Measurements from ENCODE around the gene EFNA4.

The EFNA4 gene

GRCh38 chr1:155080312-155081228 is 17.0 kb downstream of the EFNA4 start:
- H3K9ac ChIP-seq (ENCODE audit: low read depth in 1 of 2, low read length in 2 of 2) = no peak overlapping the region

GRCh38 chr1:155081472-155082300 is 18.1 kb downstream of the EFNA4 start:
- H3K27ac ChIP-seq (ENCODE audit: low read depth, low read length) = no peak overlapping the region
- H3K27me3 ChIP-seq (ENCODE audit: control insufficient read depth in 1 of 2, insufficient read depth in 2 of 2, low read length in 2 of 2) = peaks cover 41 to 50% of the 10 kb centered on the region in 2 donors
- H3K36me3 ChIP-seq (ENCODE audit: control insufficient read depth in 1 of 2, insufficient read depth in 2 of 2, low read length in 2 of 2) = no peaks in the 10 kb centered on the region
- no peaks in the 10 kb centered on the region for H3K9me3 ChIP-seq (ENCODE audit: control insufficient read depth in 1 of 2, low read length in 2 of 2)
- H3K4me3 ChIP-seq (ENCODE audit: low read depth in 1 of 2, low read length in 2 of 2) = peak overlapping the region; percentile 37 to 58
- H3K9ac ChIP-seq (ENCODE audit: low read depth in 1 of 2, low read length in 2 of 2) = peak overlapping the region in 1 of 2 donors; percentile 44
- H3K4me1 ChIP-seq (ENCODE audit: control insufficient read depth in 1 of 2, insufficient read depth in 2 of 2, low read length in 2 of 2) = peaks cover 56 to 68% of the 10 kb centered on the region in 2 donors

More at GRCh38 chr1:155080312-155081228, 17.0 kb downstream of the EFNA4 start:
- Histone ChIP-seq H3K9me3 (ENCODE audit: control insufficient read depth in 1 of 2, low read length in 2 of 2) (no peaks in the 10 kb centered on the region), H3K4me3 (ENCODE audit: low read depth in 1 of 2, low read length in 2 of 2) (peak overlapping the region; percentile 50 to 54), H3K36me3 (ENCODE audit: control insufficient read depth in 1 of 2, insufficient read depth in 2 of 2, low read length in 2 of 2) (no peaks in the 10 kb centered on the region), H3K27me3 (ENCODE audit: control insufficient read depth in 1 of 2, insufficient read depth in 2 of 2, low read length in 2 of 2) (peaks cover 41 to 50% of the 10 kb centered on the region in 2 donors), H3K27ac (ENCODE audit: low read depth, low read length) (no peak overlapping the region), H3K4me1 (ENCODE audit: control insufficient read depth in 1 of 2, insufficient read depth in 2 of 2, low read length in 2 of 2) (peaks cover 53 to 58% of the 10 kb centered on the region in 2 donors)

GRCh38 chr1:155082301-155083051 is 18.9 kb downstream of the EFNA4 start:
- Histone ChIP-seq H3K27ac (ENCODE audit: low read depth, low read length) (no peak overlapping the region), H3K9ac (ENCODE audit: low read depth in 1 of 2, low read length in 2 of 2) (peak overlapping the region; percentile 42 to 47), H3K27me3 (ENCODE audit: control insufficient read depth in 1 of 2, insufficient read depth in 2 of 2, low read length in 2 of 2) (peaks cover 41 to 50% of the 10 kb centered on the region in 2 donors), H3K4me3 (ENCODE audit: low read depth in 1 of 2, low read length in 2 of 2) (peak overlapping the region; percentile 37 to 43), H3K36me3 (ENCODE audit: control insufficient read depth in 1 of 2, insufficient read depth in 2 of 2, low read length in 2 of 2) (no peaks in the 10 kb centered on the region), H3K4me1 (ENCODE audit: control insufficient read depth in 1 of 2, insufficient read depth in 2 of 2, low read length in 2 of 2) (peaks cover 56 to 68% of the 10 kb centered on the region in 2 donors), H3K9me3 (ENCODE audit: control insufficient read depth in 1 of 2, low read length in 2 of 2) (no peaks in the 10 kb centered on the region)

- peaks cover 41 to 50% of the 10 kb centered on the region in 2 donors for H3K27me3 ChIP-seq (ENCODE audit: control insufficient read depth in 1 of 2, insufficient read depth in 2 of 2, low read length in 2 of 2)
- H3K9me3 ChIP-seq (ENCODE audit: control insufficient read depth in 1 of 2, low read length in 2 of 2) = no peaks in the 10 kb centered on the region
- no peak overlapping the region for H3K27ac ChIP-seq (ENCODE audit: low read depth, low read length)
- H3K4me3 ChIP-seq (ENCODE audit: low read depth in 1 of 2, low read length in 2 of 2) = peak overlapping the region; percentile 37 to 43
- peak overlapping the region; percentile 36 to 47 for H3K9ac ChIP-seq (ENCODE audit: low read depth in 1 of 2, low read length in 2 of 2)
- peaks cover 56 to 68% of the 10 kb centered on the region in 2 donors for H3K4me1 ChIP-seq (ENCODE audit: control insufficient read depth in 1 of 2, insufficient read depth in 2 of 2, low read length in 2 of 2)
- H3K36me3 ChIP-seq (ENCODE audit: control insufficient read depth in 1 of 2, insufficient read depth in 2 of 2, low read length in 2 of 2) = no peaks in the 10 kb centered on the region
Observed at GRCh38 chr1:155083052-155083541, 19.6 kb downstream of the EFNA4 start.

GRCh38 chr1:155083865-155084721 is 20.6 kb downstream of the EFNA4 start:
- Histone ChIP-seq H3K4me3 (ENCODE audit: low read depth in 1 of 2, low read length in 2 of 2) (peak overlapping the region; percentile 77 to 79), H3K27ac (ENCODE audit: low read depth, low read length) (no peak overlapping the region), H3K4me1 (ENCODE audit: control insufficient read depth in 1 of 2, insufficient read depth in 2 of 2, low read length in 2 of 2) (peaks cover 49 to 62% of the 10 kb centered on the region in 2 donors)

GRCh38 chr1:155084722-155085503 is 21.4 kb downstream of the EFNA4 start:
- peaks cover 42 to 55% of the 10 kb centered on the region in 2 donors for H3K4me1 ChIP-seq (ENCODE audit: control insufficient read depth in 1 of 2, insufficient read depth in 2 of 2, low read length in 2 of 2)

More at GRCh38 chr1:155083865-155084721, 20.6 kb downstream of the EFNA4 start:
- peaks cover 40 to 48% of the 10 kb centered on the region in 2 donors for H3K27me3 ChIP-seq (ENCODE audit: control insufficient read depth in 1 of 2, insufficient read depth in 2 of 2, low read length in 2 of 2)
- peak overlapping the region; percentile 28 to 54 for H3K9ac ChIP-seq (ENCODE audit: low read depth in 1 of 2, low read length in 2 of 2)
- no peaks in the 10 kb centered on the region for H3K36me3 ChIP-seq (ENCODE audit: control insufficient read depth in 1 of 2, insufficient read depth in 2 of 2, low read length in 2 of 2)
- no peaks in the 10 kb centered on the region for H3K9me3 ChIP-seq (ENCODE audit: control insufficient read depth in 1 of 2, low read length in 2 of 2)

GRCh38 chr1:155085504-155086127 is 22.1 kb downstream of the EFNA4 start:
- Histone ChIP-seq H3K9me3 (ENCODE audit: control insufficient read depth in 1 of 2, low read length in 2 of 2) (no peaks in the 10 kb centered on the region), H3K4me3 (ENCODE audit: low read depth in 1 of 2, low read length in 2 of 2) (peak overlapping the region; percentile 77 to 79), H3K27me3 (ENCODE audit: control insufficient read depth in 1 of 2, insufficient read depth in 2 of 2, low read length in 2 of 2) (peaks cover 25 to 33% of the 10 kb centered on the region in 2 donors), H3K9ac (ENCODE audit: low read depth in 1 of 2, low read length in 2 of 2) (peak overlapping the region; percentile 56 to 69), H3K27ac (ENCODE audit: low read depth, low read length) (peak overlapping the region; percentile 84), H3K4me1 (ENCODE audit: control insufficient read depth in 1 of 2, insufficient read depth in 2 of 2, low read length in 2 of 2) (peaks cover 42 to 48% of the 10 kb centered on the region in 2 donors), H3K36me3 (ENCODE audit: control insufficient read depth in 1 of 2, insufficient read depth in 2 of 2, low read length in 2 of 2) (no peaks in the 10 kb centered on the region)

More at GRCh38 chr1:155084722-155085503, 21.4 kb downstream of the EFNA4 start:
- Histone ChIP-seq H3K9ac (ENCODE audit: low read depth in 1 of 2, low read length in 2 of 2) (peak overlapping the region; percentile 69 to 73), H3K9me3 (ENCODE audit: control insufficient read depth in 1 of 2, low read length in 2 of 2) (no peaks in the 10 kb centered on the region), H3K36me3 (ENCODE audit: control insufficient read depth in 1 of 2, insufficient read depth in 2 of 2, low read length in 2 of 2) (no peaks in the 10 kb centered on the region), H3K27ac (ENCODE audit: low read depth, low read length) (peak overlapping the region; percentile 84), H3K4me3 (ENCODE audit: low read depth in 1 of 2, low read length in 2 of 2) (peak overlapping the region; percentile 77 to 79), H3K27me3 (ENCODE audit: control insufficient read depth in 1 of 2, insufficient read depth in 2 of 2, low read length in 2 of 2) (peaks cover 32 to 40% of the 10 kb centered on the region in 2 donors)

- no peak overlapping the region for H3K4me3 ChIP-seq (ENCODE audit: low read depth in 1 of 2, low read length in 2 of 2)
- no peak overlapping the region for H3K27ac ChIP-seq (ENCODE audit: low read depth, low read length)
- peaks cover 40 to 46% of the 10 kb centered on the region in 2 donors for H3K4me1 ChIP-seq (ENCODE audit: control insufficient read depth in 1 of 2, insufficient read depth in 2 of 2, low read length in 2 of 2)
Observed at GRCh38 chr1:155086128-155086741, 22.7 kb downstream of the EFNA4 start.

More at GRCh38 chr1:155086128-155086741, 22.7 kb downstream of the EFNA4 start:
- H3K36me3 ChIP-seq (ENCODE audit: control insufficient read depth in 1 of 2, insufficient read depth in 2 of 2, low read length in 2 of 2) = no peaks in the 10 kb centered on the region
- no peaks in the 10 kb centered on the region for H3K9me3 ChIP-seq (ENCODE audit: control insufficient read depth in 1 of 2, low read length in 2 of 2)
- no peak overlapping the region for H3K9ac ChIP-seq (ENCODE audit: low read depth in 1 of 2, low read length in 2 of 2)
- peaks cover 20 to 28% of the 10 kb centered on the region in 2 donors for H3K27me3 ChIP-seq (ENCODE audit: control insufficient read depth in 1 of 2, insufficient read depth in 2 of 2, low read length in 2 of 2)

Data from duodenal mucosa (tissue), 2 donors.